GM23338 (cell line): ENCODE measurements around the gene INHBB. TPM values are rescaled to one million over a fixed set of nuclear protein-coding genes. Genes with fewer than 3 reads are reported as not detected.

Experiments
- ATAC-seq: fragments of 200-7000 bp; cut with Tn5 transposase; 3 replicates; pipeline ENCODE4 v1.9.1; 2020
- DNase-seq: peaks from one replicate; pipeline ENCODE4 v3.0.0-alpha.2; 2015; ENCODE audit warnings: low spot score
- H2AFZ ChIP-seq: fragments of 200-600 bp; sonication (generic); 2 replicates; pipeline ENCODE4 v1.8.0; 2016; ENCODE audit warnings: antibody characterized with exemption, mild to moderate bottlenecking, moderate library complexity
- H3F3A ChIP-seq: fragments of 200-600 bp; sonication (generic); replicated peaks from 2 replicates; pipeline ENCODE4 v1.8.0; 2017; ENCODE audit warnings: antibody characterized with exemption, mixed run types, low read depth
- H3K27ac ChIP-seq: fragments of 200-600 bp; sonication (generic); 2 replicates; pipeline ENCODE4 v1.6.1; 2016; ENCODE audit warnings: low read depth
- H3K27me3 ChIP-seq: fragments of 200-600 bp; sonication (generic); 2 replicates; pipeline ENCODE4 v1.8.0; 2016; ENCODE audit warnings: mild to moderate bottlenecking, mixed run types, moderate library complexity; ENCODE audit not compliant: insufficient read depth
- H3K36me3 ChIP-seq: fragments of 200-600 bp; sonication (generic); 2 replicates; pipeline ENCODE4 v1.8.0; 2016; ENCODE audit warnings: mild to moderate bottlenecking; ENCODE audit not compliant: insufficient read depth
- H3K4me1 ChIP-seq: fragments of 200-600 bp; sonication (generic); 2 replicates; pipeline ENCODE4 v1.8.0; 2016; ENCODE audit warnings: mild to moderate bottlenecking, moderate library complexity; ENCODE audit not compliant: insufficient read depth
- H3K4me2 ChIP-seq: fragments of 200-600 bp; sonication (generic); 2 replicates; pipeline ENCODE4 v1.7.1; 2017; ENCODE audit warnings: mixed run types
- H3K4me3 ChIP-seq: fragments of 200-600 bp; sonication (generic); 2 replicates; pipeline ENCODE4 v1.6.1; 2016; ENCODE audit warnings: mixed run types
- H3K79me2 ChIP-seq: fragments of 200-600 bp; sonication (generic); replicated peaks from 2 replicates; pipeline ENCODE4 v1.8.0; 2017; ENCODE audit warnings: mild to moderate bottlenecking; ENCODE audit not compliant: insufficient read depth
- H3K9me2 ChIP-seq: fragments of 200-600 bp; sonication (generic); 2 replicates; pipeline ENCODE4 v1.8.0; 2017; ENCODE audit not compliant: insufficient read depth
- H4K20me1 ChIP-seq: fragments of 200-600 bp; sonication (generic); replicated peaks from 2 replicates; pipeline ENCODE4 v1.8.0; 2017; ENCODE audit warnings: mild to moderate bottlenecking; ENCODE audit not compliant: insufficient read depth
- H3K27ac Mint-ChIP-seq: 2 replicates; pipeline ENCODE4 v1.8.0; 2020; ENCODE audit warnings: inconsistent platforms, mild to moderate bottlenecking, moderate library complexity, mixed read lengths
- H3K27me3 Mint-ChIP-seq: 3 replicates; pipeline ENCODE4 v1.8.0; 2022; ENCODE audit warnings: low read depth, mild to moderate bottlenecking, moderate library complexity, mixed read lengths, inconsistent platforms; ENCODE audit not compliant: insufficient read depth, poor library complexity
- H3K36me3 Mint-ChIP-seq: 3 replicates; pipeline ENCODE4 v1.8.0; 2021; ENCODE audit warnings: low read depth, mild to moderate bottlenecking, inconsistent platforms, moderate library complexity, mixed read lengths
- H3K4me1 Mint-ChIP-seq: 3 replicates; pipeline ENCODE4 v1.8.0; 2020; ENCODE audit warnings: mild to moderate bottlenecking, inconsistent platforms, mixed read lengths
- H3K4me3 Mint-ChIP-seq: 3 replicates; pipeline ENCODE4 v1.8.0; 2021; ENCODE audit warnings: moderate library complexity, mild to moderate bottlenecking, inconsistent platforms, mixed read lengths
- H3K9me3 Mint-ChIP-seq: 3 replicates; pipeline ENCODE4 v1.8.0; 2020; ENCODE audit warnings: moderate library complexity, mild to moderate bottlenecking, inconsistent platforms, mixed read lengths
- CREB1 ChIP-seq: fragments of 250-450 bp; sonication (Bioruptor Pico); IDR thresholded peaks from 2 replicates; pipeline ENCODE4 v1.5.0; 2020; ENCODE audit warnings: low read depth, mild to moderate bottlenecking, moderate library complexity
- CTCF ChIP-seq, 2 experiments: fragments of 200-600 bp in 1 of 2; sonication (generic) in 1 of 2; conservative IDR thresholded peaks; 2 replicates each; pipeline versions ENCODE4 v1.5.1 to v1.6.1; 2016 to 2017; ENCODE audit warnings: antibody characterized with exemption in 2 of 2, low read depth in 2 of 2, mild to moderate bottlenecking in 2 of 2, moderate library complexity in 1 of 2
- ETS1 ChIP-seq: IDR thresholded peaks from 2 replicates; pipeline ENCODE4 v1.6.1; 2016; ENCODE audit warnings: antibody characterized with exemption
- EZH2 ChIP-seq: fragments of 200-600 bp; sonication (generic); IDR thresholded peaks from one replicate; pipeline ENCODE4 v1.8.0; 2017; ENCODE audit warnings: antibody characterized with exemption, mild to moderate bottlenecking, low read depth; ENCODE audit not compliant: unreplicated experiment
- EZH2phosphoT487 ChIP-seq: fragments of 200-600 bp; sonication (generic); IDR thresholded peaks from one replicate; pipeline ENCODE4 v1.8.1; 2018; ENCODE audit warnings: antibody characterized with exemption; ENCODE audit not compliant: unreplicated experiment
- JUNB ChIP-seq: IDR thresholded peaks from one replicate; pipeline ENCODE4 v1.6.1; 2016; ENCODE audit warnings: antibody characterized with exemption; ENCODE audit not compliant: unreplicated experiment
- NANOG ChIP-seq: IDR thresholded peaks from 2 replicates; pipeline ENCODE4 v1.6.1; 2016; ENCODE audit warnings: antibody characterized with exemption, borderline replicate concordance
- POLR2AphosphoS5 ChIP-seq: IDR thresholded peaks from 2 replicates; pipeline ENCODE4 v1.6.1; 2016; ENCODE audit warnings: antibody characterized with exemption, low read depth
- REST ChIP-seq: IDR thresholded peaks from one replicate; pipeline ENCODE4 v1.6.1; 2018; ENCODE audit warnings: antibody characterized with exemption; ENCODE audit not compliant: unreplicated experiment
- STAT1 ChIP-seq: IDR thresholded peaks from one replicate; pipeline ENCODE4 v1.6.1; 2016; ENCODE audit warnings: antibody characterized with exemption; ENCODE audit not compliant: unreplicated experiment
- ZNF114 ChIP-seq: fragments of 250-450 bp; sonication (Bioruptor Pico); IDR thresholded peaks from 2 replicates; pipeline ENCODE4 v1.5.0; 2020; ENCODE audit warnings: mild to moderate bottlenecking, moderate library complexity
- ZNF331 ChIP-seq: fragments of 250-450 bp; sonication (Bioruptor Pico); IDR thresholded peaks from 2 replicates; pipeline ENCODE4 v1.5.0; 2020; ENCODE audit warnings: low read depth, mild to moderate bottlenecking, moderate library complexity
- ZNF462 ChIP-seq: fragments of 250-450 bp; sonication (Bioruptor Pico); IDR thresholded peaks from 2 replicates; pipeline ENCODE4 v1.5.0; 2020; ENCODE audit warnings: mild to moderate bottlenecking, moderate library complexity
- polyA plus RNA-seq: library from polyadenylated mRNA; unstranded; fragments of >200 nt; fragmentation: Nextera tagmentation; extraction: Ambion mirVana; gene quantifications from 2 replicates; pipeline ENCODE4 v1.2.1, GENCODE V29; 2016
- total RNA-seq: library from RNA; depleted of rRNA; stranded (reverse); fragments of >200 nt; shearing (Covaris generic); gene quantifications from 2 replicates; pipeline ENCODE4 v1.2.3, GENCODE V29; 2014

INHBB gene
- total and polyA plus RNA-seq, 2 experiments from 2014 or later: 0.21 TPM; not detected in 1

GRCh38 chr2:120317180-120317533 is 28.8 kb upstream of the INHBB start:
- Histone ChIP-seq H3K4me2 (no peak overlapping the region), H3K4me1 (no peaks in the 10 kb centered on the region), H3K27ac (no peak overlapping the region), H2AFZ (no peak overlapping the region), H3K36me3 (no peaks in the 10 kb centered on the region), H4K20me1 (no peaks in the 10 kb centered on the region; the same call in 1 of the 2 replicates), H3K79me2 (no peaks in the 10 kb centered on the region), H3K27me3 (peaks cover 24% of the 10 kb centered on the region), H3K4me3 (no peak overlapping the region), H3K9me2 (no peaks in the 10 kb centered on the region), H3F3A (no peaks in the 10 kb centered on the region)
- TF ChIP-seq STAT1 (no peak), CREB1 (CRISPR knock-in tag) (no peak), EZH2 (no peak), REST (no peak), JUNB (no peak), ZNF331 (CRISPR knock-in tag) (no peak), EZH2phosphoT487 (no peak), NANOG (no peak), ETS1 (no peak), ZNF462 (CRISPR knock-in tag) (no peak), CTCF (conservative IDR thresholded peaks at IDR 0.05; ENCODE audit: low read depth in 2 of 2) (no peak), ZNF114 (no peak), POLR2AphosphoS5 (no peak)
- no peak for ATAC-seq
- Mint-ChIP-seq H3K4me1 (peaks cover 8% of the 10 kb centered on the region), H3K4me3 (no peak overlapping the region; the same call in 2 of the 3 replicates), H3K9me3 (no peaks in the 10 kb centered on the region; the same call in 2 of the 3 replicates), H3K36me3 (no peaks in the 10 kb centered on the region), H3K27me3 (peaks cover 42% of the 10 kb centered on the region), H3K27ac (no peak overlapping the region)
- no peak for DNase-seq
